H1 (cell line): Measurements from ENCODE around the gene CLDN14.

Experiments used
- EZH2 ChIP-seq: fragments of 200-600 bp; sonication (generic); IDR thresholded peaks from 2 replicates; pipeline ENCODE4 v1.7.1; 2012; ENCODE audit warnings: low read depth, mild to moderate bottlenecking, moderate library complexity, low read length, inconsistent platforms; ENCODE audit not compliant: severe bottlenecking
- FOSL1 ChIP-seq: IDR thresholded peaks from 2 replicates; pipeline ENCODE4 v1.6.1; 2011; ENCODE audit warnings: mild to moderate bottlenecking, low read depth, low read length, moderate library complexity; ENCODE audit not compliant: insufficient read depth
- MAFK ChIP-seq: IDR thresholded peaks from 2 replicates; pipeline ENCODE4 v1.6.1; 2012; ENCODE audit warnings: low read depth, mild to moderate bottlenecking, improper control_type of control experiment, low read length
- POLR2A ChIP-seq, 2 experiments: IDR thresholded peaks; 1 replicate in 1 of 2; 2 replicates in 1 of 2; pipeline ENCODE4 v1.6.1; 2011; ENCODE audit warnings: low read depth in 2 of 2, low read length in 2 of 2, mild to moderate bottlenecking in 2 of 2; ENCODE audit errors: control extremely low read depth in 1 of 2
- TF ChIP-seq, protein P1 (sequence below), 3 experiments: IDR thresholded peaks; 1 replicate in 2 of 3; 2 replicates in 1 of 3; pipeline versions ENCODE4 v1.5.1 to v1.6.1; 2011; ENCODE audit warnings: low read length in 3 of 3, mild to moderate bottlenecking in 3 of 3, inconsistent platforms in 2 of 3, low read depth in 1 of 3, moderate library complexity in 1 of 3; ENCODE audit not compliant: insufficient read depth in 1 of 3; ENCODE audit errors: control extremely low read depth in 1 of 3
- TF ChIP-seq, protein P2 (sequence below): IDR thresholded peaks from 2 replicates; pipeline ENCODE4 v1.6.1; 2011; ENCODE audit warnings: low read depth, mild to moderate bottlenecking, low read length; ENCODE audit not compliant: insufficient read depth

DNA sequence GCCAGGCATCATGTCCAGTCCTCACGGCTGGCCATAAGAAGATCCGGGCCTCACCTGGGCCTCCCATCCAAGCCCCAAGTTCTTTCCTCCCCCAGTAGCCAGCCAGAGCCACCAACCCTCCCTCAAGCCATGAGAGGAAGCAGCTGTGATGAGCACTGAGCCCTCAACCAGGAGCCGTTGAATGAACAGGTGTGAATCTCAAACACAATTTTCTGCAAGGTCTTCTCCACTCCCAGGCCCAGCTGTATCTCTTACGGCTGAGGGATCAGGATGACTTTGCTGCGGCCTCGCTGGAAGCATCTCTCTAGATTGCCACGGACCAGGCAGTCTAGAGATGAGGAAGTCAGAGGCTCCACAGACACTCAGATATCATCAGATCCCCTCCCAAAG, 9.8 kb upstream of the CLDN14 start:
- TF ChIP-seq FOSL1 = no peak
- TF ChIP-seq POLR2A (IDR thresholded peaks at IDR 0.05; ENCODE audit: control extremely low read depth in 1 of 2, low read depth in 2 of 2, low read length in 2 of 2) = no peak
- TF ChIP-seq, protein P1, sequence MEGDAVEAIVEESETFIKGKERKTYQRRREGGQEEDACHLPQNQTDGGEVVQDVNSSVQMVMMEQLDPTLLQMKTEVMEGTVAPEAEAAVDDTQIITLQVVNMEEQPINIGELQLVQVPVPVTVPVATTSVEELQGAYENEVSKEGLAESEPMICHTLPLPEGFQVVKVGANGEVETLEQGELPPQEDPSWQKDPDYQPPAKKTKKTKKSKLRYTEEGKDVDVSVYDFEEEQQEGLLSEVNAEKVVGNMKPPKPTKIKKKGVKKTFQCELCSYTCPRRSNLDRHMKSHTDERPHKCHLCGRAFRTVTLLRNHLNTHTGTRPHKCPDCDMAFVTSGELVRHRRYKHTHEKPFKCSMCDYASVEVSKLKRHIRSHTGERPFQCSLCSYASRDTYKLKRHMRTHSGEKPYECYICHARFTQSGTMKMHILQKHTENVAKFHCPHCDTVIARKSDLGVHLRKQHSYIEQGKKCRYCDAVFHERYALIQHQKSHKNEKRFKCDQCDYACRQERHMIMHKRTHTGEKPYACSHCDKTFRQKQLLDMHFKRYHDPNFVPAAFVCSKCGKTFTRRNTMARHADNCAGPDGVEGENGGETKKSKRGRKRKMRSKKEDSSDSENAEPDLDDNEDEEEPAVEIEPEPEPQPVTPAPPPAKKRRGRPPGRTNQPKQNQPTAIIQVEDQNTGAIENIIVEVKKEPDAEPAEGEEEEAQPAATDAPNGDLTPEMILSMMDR (IDR thresholded peaks at IDR 0.05; ENCODE audit: control extremely low read depth in 1 of 3, insufficient read depth in 1 of 3, low read depth in 1 of 3, low read length in 3 of 3) = no peak
- TF ChIP-seq MAFK = no peak
- TF ChIP-seq EZH2 = no peak
- TF ChIP-seq, protein P2, sequence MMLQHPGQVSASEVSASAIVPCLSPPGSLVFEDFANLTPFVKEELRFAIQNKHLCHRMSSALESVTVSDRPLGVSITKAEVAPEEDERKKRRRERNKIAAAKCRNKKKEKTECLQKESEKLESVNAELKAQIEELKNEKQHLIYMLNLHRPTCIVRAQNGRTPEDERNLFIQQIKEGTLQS = no peak
